Progenitor cell of endocrine pancreas (in vitro differentiated cells): ENCODE results near the gene HTR3C. TPM values are rescaled to one million over a fixed set of nuclear protein-coding genes. Genes with fewer than 3 reads are reported as not detected.
"Not testable (repeated sequence)": the region's sequence is repeated elsewhere in the genome, so short reads cannot be mapped to it uniquely, and the experiment has no call there.

Experiments used
- DNase-seq: peaks from one replicate; pipeline ENCODE4 v3.0.0; 2021; ENCODE audit warnings: low spot score; ENCODE audit not compliant: unreplicated experiment
- H3K27ac Mint-ChIP-seq: 2 replicates; pipeline ENCODE4 v1.8.0; 2021; ENCODE audit warnings: mild to moderate bottlenecking, moderate library complexity, mixed read lengths
- H3K27me3 Mint-ChIP-seq: 2 replicates; pipeline ENCODE4 v1.8.0; 2021; ENCODE audit warnings: mixed read lengths
- H3K36me3 Mint-ChIP-seq: 2 replicates; pipeline ENCODE4 v1.8.0; 2022; ENCODE audit warnings: mixed read lengths; ENCODE audit not compliant: insufficient read depth
- H3K4me1 Mint-ChIP-seq: 2 replicates; pipeline ENCODE4 v1.8.0; 2021; ENCODE audit warnings: low read depth, mixed read lengths
- H3K4me3 Mint-ChIP-seq: 2 replicates; pipeline ENCODE4 v1.8.0; 2021; ENCODE audit warnings: low read depth, mild to moderate bottlenecking, moderate library complexity, mixed read lengths
- H3K9me3 Mint-ChIP-seq: 2 replicates; pipeline ENCODE4 v1.8.0; 2021; ENCODE audit warnings: low read depth, mixed read lengths
- CTCF ChIP-seq: fragments of 200-600 bp; sonication (generic); IDR thresholded peaks from one replicate; pipeline ENCODE4 v1.5.0; 2021; ENCODE audit warnings: antibody characterized with exemption, mild to moderate bottlenecking; ENCODE audit not compliant: unreplicated experiment
- total RNA-seq: library from RNA; stranded (reverse); gene quantifications from 2 replicates; pipeline ENCODE4 v1.2.1, GENCODE V29; 2021

The HTR3C gene
- total RNA-seq, 1 donor from 2014 or later = not detected

GRCh38 chr3:184016811-184017671, 35.8 kb upstream of the HTR3C start:
- Mint-ChIP-seq H3K9me3 (no peaks in the 10 kb centered on the region), H3K4me3 (peak overlapping the region; percentile 97), H3K36me3 (peaks cover 11% of the 10 kb centered on the region), H3K27ac (peak overlapping the region; percentile 98), H3K4me1 (peaks cover 26% of the 10 kb centered on the region), H3K27me3 (peaks cover 10% of the 10 kb centered on the region)
- peak; percentile 57 for DNase-seq
- TF ChIP-seq CTCF = peak; percentile 99

GRCh38 chr3:184017672-184018423, 35.0 kb upstream of the HTR3C start, which contains the start of gene ABCC5:
ABCC5 (minus strand) TSS chr3:184017884; CDS start chr3:184014392, 3,492 bp downstream.
- peak; percentile 79 for DNase-seq
- Mint-ChIP-seq H3K27me3 (peaks cover 10% of the 10 kb centered on the region), H3K4me1 (peaks cover 26% of the 10 kb centered on the region), H3K36me3 (peaks cover 7% of the 10 kb centered on the region), H3K9me3 (no peaks in the 10 kb centered on the region), H3K4me3 (peak within 1 kb of the TSS; percentile 97), H3K27ac (peak within 1 kb of the TSS; percentile 98)
- TF ChIP-seq CTCF = peak; percentile 56

GRCh38 chr3:184018424-184018973, 34.3 kb upstream of the HTR3C start:
- H3K27me3 Mint-ChIP-seq = peaks cover 10% of the 10 kb centered on the region
- H3K4me1 Mint-ChIP-seq = peaks cover 26% of the 10 kb centered on the region
- H3K9me3 Mint-ChIP-seq = no peaks in the 10 kb centered on the region
- H3K36me3 Mint-ChIP-seq = peaks cover 4% of the 10 kb centered on the region
- no peak for TF ChIP-seq CTCF
- DNase-seq = no peak
- peak overlapping the region; percentile 98 for H3K27ac Mint-ChIP-seq
- H3K4me3 Mint-ChIP-seq = peak overlapping the region; percentile 97

GRCh38 chr3:184022323-184022722, 30.5 kb upstream of the HTR3C start:
- Mint-ChIP-seq H3K4me3 (no peak overlapping the region), H3K36me3 (no peaks in the 10 kb centered on the region), H3K4me1 (no peaks in the 10 kb centered on the region), H3K27me3 (peaks cover 10% of the 10 kb centered on the region), H3K27ac (no peak overlapping the region), H3K9me3 (no peaks in the 10 kb centered on the region)
- TF ChIP-seq CTCF = no peak
- DNase-seq = no peak

GRCh38 chr3:184025256-184025655, 27.6 kb upstream of the HTR3C start:
- H3K9me3 Mint-ChIP-seq, H3K4me1 Mint-ChIP-seq, H3K36me3 Mint-ChIP-seq, H3K27ac Mint-ChIP-seq, H3K27me3 Mint-ChIP-seq, H3K4me3 Mint-ChIP-seq, DNase-seq: not testable (repeated sequence)

GRCh38 chr3:184028275-184028890, 24.5 kb upstream of the HTR3C start:
- not testable (repeated sequence) for H3K9me3 Mint-ChIP-seq, H3K36me3 Mint-ChIP-seq

More at GRCh38 chr3:184028275-184028890, 24.5 kb upstream of the HTR3C start:
- not testable (repeated sequence) for H3K27ac Mint-ChIP-seq, H3K4me3 Mint-ChIP-seq, H3K4me1 Mint-ChIP-seq, H3K27me3 Mint-ChIP-seq, DNase-seq
